HepG2 (cell line): ENCODE results near the gene HS3ST2.

Experiments used
- ARNT ChIP-seq: fragments of 450-650 bp; IDR thresholded peaks from 2 replicates; pipeline ENCODE4 v1.6.1; 2017
- GABPA ChIP-seq, 2 experiments: IDR thresholded peaks; 2 replicates each; pipeline ENCODE4 v1.6.1; 2011 to 2016; ENCODE audit warnings: low read depth in 2 of 2, low read length in 1 of 2, missing biosample characterization in 1 of 2, missing genetic modification characterization in 1 of 2
- ZMYM2 ChIP-seq: sonication (generic); formaldehyde crosslinking; IDR thresholded peaks from 2 replicates; pipeline ENCODE4 v1.8.0; 2022; ENCODE audit warnings: mild to moderate bottlenecking, missing genetic modification reagents
- ZNF121 ChIP-seq: sonication (generic); formaldehyde crosslinking; IDR thresholded peaks from 2 replicates; pipeline ENCODE4 v1.5.0; 2020; ENCODE audit warnings: mild to moderate bottlenecking, missing genetic modification reagents
- TF ChIP-seq, protein P1 (sequence below): sonication (generic); formaldehyde crosslinking; IDR thresholded peaks from 2 replicates; pipeline ENCODE4 v1.5.0; 2020; ENCODE audit warnings: mild to moderate bottlenecking, missing genetic modification reagents, moderate library complexity
- TF ChIP-seq, protein P2 (sequence below): sonication (generic); formaldehyde crosslinking; IDR thresholded peaks from 2 replicates; pipeline ENCODE4 v1.4.0; 2020; ENCODE audit warnings: missing genetic modification reagents
- TF ChIP-seq, protein P3 (sequence below), 2 experiments: sonication (generic) in 1 of 2; formaldehyde crosslinking in 1 of 2; IDR thresholded peaks; 2 replicates each; pipeline versions ENCODE4 v1.5.1 to v1.6.1; 2011 to 2020; ENCODE audit warnings: borderline replicate concordance in 1 of 2, low read depth in 1 of 2, low read length in 1 of 2, mild to moderate bottlenecking in 1 of 2, missing genetic modification reagents in 1 of 2, moderate library complexity in 1 of 2

DNA sequence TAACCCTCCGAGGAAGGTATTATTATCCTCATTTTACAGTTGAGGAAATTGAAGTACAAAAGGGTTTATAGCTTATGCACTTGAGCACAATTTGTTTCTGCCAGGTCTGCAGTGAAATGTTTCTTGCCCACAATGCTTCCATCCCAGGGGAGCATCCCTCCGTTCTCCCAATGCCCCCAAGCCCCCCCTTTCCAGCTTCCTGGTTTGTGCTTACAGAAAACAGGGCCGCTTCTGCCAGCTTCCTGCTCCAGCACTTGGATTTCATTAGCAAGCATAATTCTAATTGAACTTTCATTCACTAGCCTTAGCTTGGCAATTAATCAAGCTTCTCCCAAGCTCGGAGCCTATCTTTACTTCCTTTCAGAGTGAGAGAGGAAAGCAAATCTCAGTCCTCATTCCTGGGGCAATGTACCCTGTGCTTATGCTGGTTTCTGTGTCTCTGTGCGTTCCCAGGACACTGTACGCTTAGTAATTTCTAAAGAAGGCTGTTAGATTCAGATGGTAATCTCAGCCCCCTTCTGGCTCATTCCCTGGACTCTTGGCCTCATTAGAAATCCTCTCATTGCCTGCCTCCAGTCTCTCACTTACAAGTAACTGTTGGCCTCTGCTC, 141.6 kb downstream of the HS3ST2 start:
- TF ChIP-seq, protein P1, sequence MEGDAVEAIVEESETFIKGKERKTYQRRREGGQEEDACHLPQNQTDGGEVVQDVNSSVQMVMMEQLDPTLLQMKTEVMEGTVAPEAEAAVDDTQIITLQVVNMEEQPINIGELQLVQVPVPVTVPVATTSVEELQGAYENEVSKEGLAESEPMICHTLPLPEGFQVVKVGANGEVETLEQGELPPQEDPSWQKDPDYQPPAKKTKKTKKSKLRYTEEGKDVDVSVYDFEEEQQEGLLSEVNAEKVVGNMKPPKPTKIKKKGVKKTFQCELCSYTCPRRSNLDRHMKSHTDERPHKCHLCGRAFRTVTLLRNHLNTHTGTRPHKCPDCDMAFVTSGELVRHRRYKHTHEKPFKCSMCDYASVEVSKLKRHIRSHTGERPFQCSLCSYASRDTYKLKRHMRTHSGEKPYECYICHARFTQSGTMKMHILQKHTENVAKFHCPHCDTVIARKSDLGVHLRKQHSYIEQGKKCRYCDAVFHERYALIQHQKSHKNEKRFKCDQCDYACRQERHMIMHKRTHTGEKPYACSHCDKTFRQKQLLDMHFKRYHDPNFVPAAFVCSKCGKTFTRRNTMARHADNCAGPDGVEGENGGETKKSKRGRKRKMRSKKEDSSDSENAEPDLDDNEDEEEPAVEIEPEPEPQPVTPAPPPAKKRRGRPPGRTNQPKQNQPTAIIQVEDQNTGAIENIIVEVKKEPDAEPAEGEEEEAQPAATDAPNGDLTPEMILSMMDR (CRISPR knock-in tag) = no peak
- TF ChIP-seq ARNT (no peak), ZNF121 (no peak), ZMYM2 (CRISPR knock-in tag) (no peak), GABPA (IDR thresholded peaks at IDR 0.05; ENCODE audit: low read depth, low read length) (no peak), GABPA (CRISPR knock-in tag; IDR thresholded peaks at IDR 0.05; ENCODE audit: low read depth) (no peak)
- TF ChIP-seq, protein P2, sequence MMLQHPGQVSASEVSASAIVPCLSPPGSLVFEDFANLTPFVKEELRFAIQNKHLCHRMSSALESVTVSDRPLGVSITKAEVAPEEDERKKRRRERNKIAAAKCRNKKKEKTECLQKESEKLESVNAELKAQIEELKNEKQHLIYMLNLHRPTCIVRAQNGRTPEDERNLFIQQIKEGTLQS (CRISPR knock-in tag) = no peak
- TF ChIP-seq, protein P3, sequence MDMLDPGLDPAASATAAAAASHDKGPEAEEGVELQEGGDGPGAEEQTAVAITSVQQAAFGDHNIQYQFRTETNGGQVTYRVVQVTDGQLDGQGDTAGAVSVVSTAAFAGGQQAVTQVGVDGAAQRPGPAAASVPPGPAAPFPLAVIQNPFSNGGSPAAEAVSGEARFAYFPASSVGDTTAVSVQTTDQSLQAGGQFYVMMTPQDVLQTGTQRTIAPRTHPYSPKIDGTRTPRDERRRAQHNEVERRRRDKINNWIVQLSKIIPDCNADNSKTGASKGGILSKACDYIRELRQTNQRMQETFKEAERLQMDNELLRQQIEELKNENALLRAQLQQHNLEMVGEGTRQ (IDR thresholded peaks at IDR 0.05; ENCODE audit: low read depth, low read length) = no peak
- TF ChIP-seq, protein P3 (CRISPR knock-in tag; IDR thresholded peaks at IDR 0.05; ENCODE audit: borderline replicate concordance) = no peak
